GM12872 (cell line): ENCODE measurements around the gene ADAMTSL2.

Source experiments
- TF ChIP-seq, protein P1 (sequence below): IDR thresholded peaks from 3 replicates; pipeline ENCODE4 v1.5.1; 2011; ENCODE audit warnings: low read depth, mild to moderate bottlenecking, low read length, moderate library complexity; ENCODE audit not compliant: insufficient read depth

Gene ADAMTSL2

DNA sequence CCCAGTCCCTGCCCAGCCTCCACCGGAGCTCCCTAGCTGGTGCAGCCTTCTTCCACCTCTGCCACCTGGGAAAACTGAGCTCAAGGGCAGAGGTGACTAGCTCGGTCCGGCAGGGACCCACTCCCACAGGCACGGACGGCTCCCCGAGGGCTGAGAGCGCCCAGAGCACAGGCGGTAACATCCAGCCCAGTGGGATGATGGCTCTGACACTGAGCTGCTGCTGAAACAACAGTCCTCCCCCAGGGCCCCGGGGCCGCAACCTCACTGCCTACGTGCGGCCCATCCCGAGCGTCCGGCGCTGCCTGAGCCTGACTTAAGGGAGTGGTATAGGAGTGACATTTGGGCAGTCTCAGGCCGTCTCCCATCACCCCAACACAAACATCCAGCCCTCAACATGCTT, 70.9 kb downstream of the ADAMTSL2 start:
- TF ChIP-seq, protein P1, sequence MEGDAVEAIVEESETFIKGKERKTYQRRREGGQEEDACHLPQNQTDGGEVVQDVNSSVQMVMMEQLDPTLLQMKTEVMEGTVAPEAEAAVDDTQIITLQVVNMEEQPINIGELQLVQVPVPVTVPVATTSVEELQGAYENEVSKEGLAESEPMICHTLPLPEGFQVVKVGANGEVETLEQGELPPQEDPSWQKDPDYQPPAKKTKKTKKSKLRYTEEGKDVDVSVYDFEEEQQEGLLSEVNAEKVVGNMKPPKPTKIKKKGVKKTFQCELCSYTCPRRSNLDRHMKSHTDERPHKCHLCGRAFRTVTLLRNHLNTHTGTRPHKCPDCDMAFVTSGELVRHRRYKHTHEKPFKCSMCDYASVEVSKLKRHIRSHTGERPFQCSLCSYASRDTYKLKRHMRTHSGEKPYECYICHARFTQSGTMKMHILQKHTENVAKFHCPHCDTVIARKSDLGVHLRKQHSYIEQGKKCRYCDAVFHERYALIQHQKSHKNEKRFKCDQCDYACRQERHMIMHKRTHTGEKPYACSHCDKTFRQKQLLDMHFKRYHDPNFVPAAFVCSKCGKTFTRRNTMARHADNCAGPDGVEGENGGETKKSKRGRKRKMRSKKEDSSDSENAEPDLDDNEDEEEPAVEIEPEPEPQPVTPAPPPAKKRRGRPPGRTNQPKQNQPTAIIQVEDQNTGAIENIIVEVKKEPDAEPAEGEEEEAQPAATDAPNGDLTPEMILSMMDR: no peak

- TF ChIP-seq, protein P1: no peak
Measured at GRCh38 chr9:133605856-133606707, 71.6 kb downstream of the ADAMTSL2 start.

DNA sequence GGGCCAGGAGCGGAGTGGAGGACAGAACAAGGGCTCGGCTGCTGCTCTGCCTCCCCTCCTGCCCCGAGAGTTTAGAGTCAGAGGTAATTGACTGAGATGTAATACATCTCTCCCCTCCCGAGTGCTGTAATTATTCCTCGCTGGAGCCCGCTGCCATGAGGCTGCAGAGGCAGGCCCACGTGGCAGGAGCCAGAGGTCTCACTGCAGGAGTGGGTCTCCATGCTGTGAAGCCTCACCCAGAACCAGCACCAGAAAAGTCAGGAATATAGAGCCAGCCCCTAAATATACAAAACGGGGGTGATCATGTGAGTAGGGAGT, 72.2 kb downstream of the ADAMTSL2 start:
- TF ChIP-seq, protein P1: no peak

GRCh38 chr9:133607381-133607780, 72.9 kb downstream of the ADAMTSL2 start:
- TF ChIP-seq, protein P1: no peak

DNA sequence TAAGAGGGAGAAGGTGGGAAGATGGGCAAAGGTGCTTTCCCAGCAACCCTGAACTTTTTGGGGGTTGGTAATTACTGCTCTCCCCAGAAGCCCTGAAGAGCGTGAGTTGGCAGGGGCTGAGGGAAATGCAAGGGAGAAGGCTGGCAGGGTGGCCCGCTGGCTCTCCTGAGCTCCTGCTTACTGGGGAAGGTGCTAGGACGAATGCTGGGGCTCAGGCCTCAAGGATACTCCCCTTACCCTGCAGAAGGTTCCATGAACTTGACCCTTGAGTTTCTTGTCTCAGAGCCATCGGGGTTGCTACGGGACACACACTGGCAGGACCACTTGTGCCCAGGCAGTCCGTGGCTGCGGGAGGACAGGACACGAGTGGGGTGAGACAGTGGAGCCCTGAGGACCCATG, 73.5 kb downstream of the ADAMTSL2 start:
- TF ChIP-seq, protein P1: no peak

- TF ChIP-seq, protein P1: no peak
Measured at GRCh38 chr9:133608382-133608781, 73.9 kb downstream of the ADAMTSL2 start.

DNA sequence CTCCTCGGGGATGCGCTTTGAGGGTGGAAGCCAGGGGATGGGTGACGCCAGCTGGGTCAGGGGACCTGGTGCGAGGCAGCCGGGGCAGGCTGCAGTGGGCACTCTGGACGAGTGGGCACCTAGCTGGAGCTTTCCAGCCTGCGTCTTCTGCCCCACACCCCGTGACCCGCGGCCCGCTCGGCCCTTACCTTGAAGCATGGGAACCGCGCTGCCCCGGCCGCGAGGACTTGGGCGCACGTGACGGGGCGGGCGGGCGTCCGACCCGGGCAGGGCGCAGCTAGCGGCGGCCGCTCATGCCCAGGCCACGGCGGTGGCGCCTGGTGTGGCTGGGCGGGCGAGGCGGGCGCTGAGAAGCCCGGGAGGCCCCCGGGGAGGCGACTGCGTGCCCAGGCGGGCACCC, 74.4 kb downstream of the ADAMTSL2 start:
- TF ChIP-seq, protein P1: no peak
